B cell (primary cell): ENCODE measurements around the gene CARMIL1.

Source experiments
- EZH2 ChIP-seq: IDR thresholded peaks from 2 replicates; pipeline ENCODE4 v1.6.1; 2012; ENCODE audit warnings: borderline replicate concordance, low read depth, mild to moderate bottlenecking, moderate library complexity, low read length; ENCODE audit not compliant: insufficient read depth, poor library complexity, severe bottlenecking
- TF ChIP-seq, protein P1 (sequence below): fragments of 200-600 bp; IDR thresholded peaks from one replicate; pipeline ENCODE4 v1.8.0; 2022; ENCODE audit warnings: antibody characterized with exemption, mild to moderate bottlenecking

DNA sequence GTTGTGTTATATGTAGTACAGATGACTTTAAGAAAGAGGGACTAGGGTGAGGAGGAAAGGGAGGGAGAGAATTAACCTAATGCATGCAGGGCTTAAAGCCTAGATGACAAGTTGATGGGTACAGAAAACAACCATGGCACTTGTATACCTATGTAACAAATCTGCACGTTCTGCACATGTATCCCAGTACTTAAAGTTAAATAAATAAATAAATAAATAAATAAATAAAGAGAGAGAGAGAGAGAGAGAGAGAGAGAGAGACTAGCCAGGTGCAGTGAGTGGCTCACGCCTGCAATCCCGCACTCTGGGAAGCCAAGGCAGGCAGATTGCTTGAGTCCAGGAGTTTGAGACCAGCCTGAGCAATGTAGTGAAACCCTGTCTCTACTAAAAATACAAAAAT lies 11.5 kb upstream of the CARMIL1 start:
- TF ChIP-seq, protein P1, sequence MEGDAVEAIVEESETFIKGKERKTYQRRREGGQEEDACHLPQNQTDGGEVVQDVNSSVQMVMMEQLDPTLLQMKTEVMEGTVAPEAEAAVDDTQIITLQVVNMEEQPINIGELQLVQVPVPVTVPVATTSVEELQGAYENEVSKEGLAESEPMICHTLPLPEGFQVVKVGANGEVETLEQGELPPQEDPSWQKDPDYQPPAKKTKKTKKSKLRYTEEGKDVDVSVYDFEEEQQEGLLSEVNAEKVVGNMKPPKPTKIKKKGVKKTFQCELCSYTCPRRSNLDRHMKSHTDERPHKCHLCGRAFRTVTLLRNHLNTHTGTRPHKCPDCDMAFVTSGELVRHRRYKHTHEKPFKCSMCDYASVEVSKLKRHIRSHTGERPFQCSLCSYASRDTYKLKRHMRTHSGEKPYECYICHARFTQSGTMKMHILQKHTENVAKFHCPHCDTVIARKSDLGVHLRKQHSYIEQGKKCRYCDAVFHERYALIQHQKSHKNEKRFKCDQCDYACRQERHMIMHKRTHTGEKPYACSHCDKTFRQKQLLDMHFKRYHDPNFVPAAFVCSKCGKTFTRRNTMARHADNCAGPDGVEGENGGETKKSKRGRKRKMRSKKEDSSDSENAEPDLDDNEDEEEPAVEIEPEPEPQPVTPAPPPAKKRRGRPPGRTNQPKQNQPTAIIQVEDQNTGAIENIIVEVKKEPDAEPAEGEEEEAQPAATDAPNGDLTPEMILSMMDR, result no peak
- TF ChIP-seq EZH2, result no peak
